IMR-90 (cell line): ENCODE results near the gene SDF2L1. TPM values are rescaled to one million over a fixed set of nuclear protein-coding genes. Genes with fewer than 3 reads are reported as not detected.

Source experiments
- ATAC-seq: fragments of 200-7000 bp; cut with Tn5 transposase; 2 replicates; pipeline ENCODE4 v1.9.1; 2020; ENCODE audit warnings: low read depth, mild to moderate bottlenecking, moderate library complexity
- BruUV-seq: library from RNA; stranded (reverse); fragments of 400-500 nt; replicated peaks from 2 replicates; lab custom pipeline; 2021; lab: Mats Ljungman, UMichigan
- CTCF ChIA-PET: fragments of 300-600 bp; formaldehyde crosslinking; extraction: SDS; loops from one replicate; lab custom pipeline; 2021; ENCODE audit warnings: antibody characterized with exemption; lab: Yijun Ruan, JAX
- POLR2A ChIA-PET: fragments of 300-600 bp; sonication (Branson Sonifier 250); formaldehyde crosslinking; loops from one replicate; lab custom pipeline; 2022; ENCODE audit warnings: antibody characterized with exemption; ENCODE audit not compliant: unreplicated experiment; lab: Charles Lee
- DNase-seq: peaks from one replicate; pipeline ENCODE4 v3.0.0; 2013
- H2AFZ ChIP-seq: replicated peaks from 2 replicates; pipeline ENCODE3; 2013; ENCODE audit warnings: low read length, mild to moderate bottlenecking; ENCODE audit not compliant: poor library complexity
- H2AK5ac ChIP-seq: 2 replicates; pipeline ENCODE4 v1.6.1; 2013; ENCODE audit warnings: low read depth, low read length, inconsistent platforms
- H2AK9ac ChIP-seq: replicated peaks from 2 replicates; pipeline ENCODE3; 2013; ENCODE audit warnings: mild to moderate bottlenecking, low read depth, low read length, moderate library complexity; ENCODE audit not compliant: poor library complexity
- H2BK120ac ChIP-seq: 2 replicates; pipeline ENCODE4 v1.6.1; 2013; ENCODE audit warnings: low read depth, low read length, inconsistent platforms
- H2BK15ac ChIP-seq: 3 replicates; pipeline ENCODE4 v1.6.1; 2013; ENCODE audit warnings: low read depth, low read length, inconsistent platforms
- H2BK20ac ChIP-seq: 2 replicates; pipeline ENCODE4 v1.6.1; 2013; ENCODE audit warnings: low read depth, mild to moderate bottlenecking, inconsistent platforms, low read length, moderate library complexity
- H2BK5ac ChIP-seq: 2 replicates; pipeline ENCODE4 v1.6.1; 2013; ENCODE audit warnings: mild to moderate bottlenecking, low read depth, low read length, inconsistent platforms; ENCODE audit not compliant: poor library complexity, severe bottlenecking
- H3K14ac ChIP-seq: replicated peaks from 2 replicates; pipeline ENCODE4 v1.6.1; 2013; ENCODE audit warnings: low read depth, low read length, inconsistent platforms
- H3K18ac ChIP-seq: 2 replicates; pipeline ENCODE4 v1.6.1; 2013; ENCODE audit warnings: low read depth, low read length, control low read depth
- H3K23ac ChIP-seq: 2 replicates; pipeline ENCODE4 v1.6.1; 2013; ENCODE audit warnings: low read depth, low read length, inconsistent platforms
- H3K27ac ChIP-seq: 2 replicates; pipeline ENCODE4 v1.5.1; 2013; ENCODE audit warnings: mild to moderate bottlenecking, control low read depth, low read length; ENCODE audit not compliant: insufficient read depth
- H3K27me3 ChIP-seq: 2 replicates; pipeline ENCODE4 v1.6.1; 2013; ENCODE audit warnings: low read length; ENCODE audit not compliant: control insufficient read depth, insufficient read depth
- H3K36me3 ChIP-seq: 2 replicates; pipeline ENCODE4 v1.6.1; 2013; ENCODE audit warnings: low read length, mixed read lengths; ENCODE audit not compliant: control insufficient read depth, insufficient read depth
- H3K4ac ChIP-seq: 2 replicates; pipeline ENCODE4 v1.6.1; 2013; ENCODE audit warnings: low read depth, low read length, inconsistent platforms
- H3K4me1 ChIP-seq: 2 replicates; pipeline ENCODE4 v1.6.1; 2013; ENCODE audit warnings: low read length, mixed read lengths; ENCODE audit not compliant: control insufficient read depth, insufficient read depth
- H3K4me2 ChIP-seq: 2 replicates; pipeline ENCODE4 v1.6.1; 2013; ENCODE audit warnings: low read depth, mild to moderate bottlenecking, control low read depth, low read length, moderate library complexity
- H3K4me3 ChIP-seq: 2 replicates; pipeline ENCODE4 v1.5.1; 2013; ENCODE audit warnings: low read depth, mild to moderate bottlenecking, control low read depth, low read length, moderate library complexity; ENCODE audit not compliant: insufficient read depth
- H3K56ac ChIP-seq: 2 replicates; pipeline ENCODE4 v1.6.1; 2013; ENCODE audit warnings: low read length, inconsistent platforms; ENCODE audit not compliant: insufficient read depth; ENCODE audit errors: extremely low read depth
- H3K79me1 ChIP-seq, 2 experiments: 2 replicates each; pipeline ENCODE4 v1.6.1; 2013; ENCODE audit warnings: low read length in 2 of 2, inconsistent platforms in 1 of 2, low read depth in 1 of 2
- H3K9ac ChIP-seq: 2 replicates; pipeline ENCODE4 v1.6.1; 2013; ENCODE audit warnings: low read depth, low read length, control low read depth
- H3K9me1 ChIP-seq: 2 replicates; pipeline ENCODE4 v1.6.1; 2013; ENCODE audit warnings: low read length, inconsistent platforms; ENCODE audit not compliant: insufficient read depth
- H3K9me3 ChIP-seq: 2 replicates; pipeline ENCODE4 v1.6.1; 2013; ENCODE audit warnings: low read length; ENCODE audit not compliant: control insufficient read depth, insufficient read depth
- H4K20me1 ChIP-seq: 2 replicates; pipeline ENCODE4 v1.6.1; 2013; ENCODE audit warnings: low read length, inconsistent platforms; ENCODE audit not compliant: insufficient read depth
- H4K5ac ChIP-seq: 2 replicates; pipeline ENCODE4 v1.6.1; 2013; ENCODE audit warnings: mild to moderate bottlenecking, low read depth, low read length, control low read depth
- H4K8ac ChIP-seq, 2 experiments: 2 replicates each; pipeline ENCODE4 v1.6.1; 2013; ENCODE audit warnings: low read depth in 2 of 2, low read length in 2 of 2, control low read depth in 1 of 2, inconsistent platforms in 1 of 2
- H4K91ac ChIP-seq: 2 replicates; pipeline ENCODE4 v1.6.1; 2013; ENCODE audit warnings: low read depth, low read length, inconsistent platforms; ENCODE audit not compliant: insufficient read depth
- BHLHE40 ChIP-seq: fragments of 150-350 bp; IDR thresholded peaks from 2 replicates; pipeline ENCODE4 v1.6.1; 2016; ENCODE audit warnings: mild to moderate bottlenecking, low read depth, low read length
- CEBPB ChIP-seq: IDR thresholded peaks from 2 replicates; pipeline ENCODE4 v1.6.1; 2012; ENCODE audit warnings: low read depth, low read length, improper control_type of control experiment
- FOS ChIP-seq: fragments of 150-350 bp; IDR thresholded peaks from 2 replicates; pipeline ENCODE4 v1.6.1; 2016; ENCODE audit warnings: low read depth, low read length
- MAZ ChIP-seq: IDR thresholded peaks from 2 replicates; pipeline ENCODE4 v1.6.1; 2012; ENCODE audit warnings: low read depth, mild to moderate bottlenecking, low read length, improper control_type of control experiment, moderate library complexity, borderline replicate concordance
- MXI1 ChIP-seq: IDR thresholded peaks from 2 replicates; pipeline ENCODE4 v1.6.1; 2012; ENCODE audit warnings: low read depth, mild to moderate bottlenecking, low read length, moderate library complexity, borderline replicate concordance
- RAD21 ChIP-seq: IDR thresholded peaks from 2 replicates; pipeline ENCODE4 v1.6.1; 2012; ENCODE audit warnings: low read length, improper control_type of control experiment
- SMC3 ChIP-seq: fragments of 150-350 bp; IDR thresholded peaks from 2 replicates; pipeline ENCODE4 v1.6.1; 2016; ENCODE audit warnings: low read depth, mild to moderate bottlenecking, antibody characterized with exemption, low read length, moderate library complexity
- WGBS, 2 experiments: methylation state at CpG; one replicate each; pipeline versions ENCODE4 v1.1.5 to v1.1.7; 2013; ENCODE audit warnings: missing lambda C conversion rate in 2 of 2; ENCODE audit not compliant: insufficient read length in 1 of 2; ENCODE audit errors: extremely low coverage in 2 of 2; 5-methylcytosine and 5-hydroxymethylcytosine counted together
- dilution Hi-C: fragments of 300-500 bp; cut with HindIII; formaldehyde crosslinking; loops from one replicate; pipeline ENCODE4 v1.14.3; 2018; ENCODE audit warnings: low sequenced_read_pairs; ENCODE audit not compliant: unreplicated experiment
- in situ Hi-C: fragments of 300-500 bp; cut with MboI; formaldehyde crosslinking; loops from 3 replicates; pipeline ENCODE4 v1.14.3; 2019; ENCODE audit warnings: low sequenced_read_pairs, inconsistent platforms, mixed read lengths
- intact Hi-C: fragments of 100-400 bp; cut with micrococcal nuclease; formaldehyde crosslinking; loops from 2 replicates; pipeline ENCODE4 v1.10.0; 2022
- polyA plus RNA-seq, 3 experiments: library from polyadenylated mRNA; depleted of rRNA; stranded (reverse); fragments of >200 nt; gene quantifications; 2 replicates each; pipeline ENCODE4 v1.2.3, GENCODE V29; 2012; ENCODE audit warnings: low replicate concordance in 1 of 3
- total RNA-seq: library from RNA; depleted of rRNA; stranded (reverse); fragments of >200 nt; gene quantifications from 2 replicates; pipeline ENCODE4 v1.2.3, GENCODE V29; 2012

The SDF2L1 gene
- total and polyA plus RNA-seq, 2 of the 4 experiments (the other 2 are of a cell fraction): 18.8 to 51.1 TPM

GRCh38 chr22:21613553-21614233 lies 28.4 kb upstream of the SDF2L1 start:
- Histone ChIP-seq H3K9me3 (no peaks in the 10 kb centered on the region), H4K8ac (no peak overlapping the region), H3K79me1 (peaks cover 39 to 65% of the 10 kb centered on the region in 2 experiments), H3K36me3 (peaks cover 28% of the 10 kb centered on the region), H4K91ac (no peak overlapping the region), H4K5ac (no peak overlapping the region), H4K20me1 (peaks cover 84% of the 10 kb centered on the region), H3K9ac (no peak overlapping the region), H3K14ac (no peak overlapping the region), H3K9me1 (peaks cover 19% of the 10 kb centered on the region), H2BK15ac (no peak overlapping the region), H2BK120ac (no peak overlapping the region), H3K4me2 (no peak overlapping the region), H2AK5ac (no peak overlapping the region), H3K18ac (no peak overlapping the region), H3K56ac (no peak overlapping the region), H2AK9ac (no peak overlapping the region), H3K27ac (no peak overlapping the region), H3K27me3 (no peaks in the 10 kb centered on the region), H2BK20ac (no peak overlapping the region), H3K23ac (no peak overlapping the region), H3K4ac (no peak overlapping the region), H2AFZ (no peak overlapping the region), H3K4me3 (no peak overlapping the region), H3K4me1 (peaks cover 3% of the 10 kb centered on the region; the same call in 1 of the 2 replicates), H2BK5ac (no peak overlapping the region)
- in situ Hi-C loops: no loop called here
- intact Hi-C loops: no loop called here
- DNase-seq (no peak), ATAC-seq (no peak)
- 100% methylated on average over 1 of the region's 4 CpGs; no CpG with 5 or more reads in 1 of the 2 experiments for WGBS, 2 experiments
- TF ChIP-seq BHLHE40 (no peak), FOS (no peak), MXI1 (no peak), SMC3 (no peak), MAZ (no peak), CEBPB (no peak), RAD21 (no peak)
- dilution Hi-C loops: no loop called here
- no TSS peak for BruUV-seq
- ChIA-PET POLR2A (no interaction called here), CTCF (interaction anchor here (1.2 kb wide), 1 partner anchor 10 kb away, joined by 3 read pairs; no protein-coding TSS in a partner anchor)
